ENCODE data around the gene MMRN2. TPM values are rescaled to one million over a fixed set of nuclear protein-coding genes. Genes with fewer than 3 reads are reported as not detected.

Gene MMRN2
- total RNA-seq, 1 experiment from 2014 or later, result 1.9 TPM

DNA sequence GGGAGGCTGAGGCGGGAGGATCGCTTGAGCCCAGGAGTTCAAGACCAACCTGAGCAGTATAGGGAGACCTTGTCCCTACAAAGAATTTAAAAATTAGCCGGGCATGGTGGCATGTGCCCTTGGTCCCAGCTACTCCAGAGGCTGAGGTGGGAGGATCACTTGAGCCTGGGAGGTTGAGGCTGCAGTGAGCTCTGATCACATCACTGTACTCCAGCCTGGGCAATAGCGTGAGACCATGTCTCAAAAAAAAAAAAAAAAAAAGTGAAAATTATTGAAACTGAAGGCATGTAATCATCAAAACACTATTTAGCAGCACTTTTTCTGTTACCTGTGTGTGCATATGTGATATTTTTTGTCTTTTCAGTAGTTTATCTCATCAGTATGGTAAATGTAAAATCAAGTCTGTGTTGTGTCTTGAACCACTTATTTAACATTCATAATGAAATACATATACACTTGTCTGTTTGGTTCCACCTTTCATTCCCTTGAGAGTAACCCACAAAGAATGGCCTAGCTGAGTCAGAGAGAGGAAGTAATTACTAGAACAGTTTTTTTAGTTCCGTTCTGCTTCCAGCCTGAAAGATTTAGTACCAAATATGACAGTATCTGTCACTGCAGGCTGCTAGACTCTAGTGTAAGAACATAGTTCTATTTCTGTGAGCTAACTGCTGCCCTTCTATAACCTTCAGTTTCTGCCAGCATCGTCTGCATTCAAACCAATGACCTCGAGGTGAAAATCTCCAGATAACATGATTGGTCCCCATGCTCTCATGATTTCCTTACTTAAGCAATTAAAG is 68.6 kb downstream of the MMRN2 start:
- peak; percentile 79 for DNase-seq (ENCODE audit: low read depth)

Other genes with a start within 250 kb of the MMRN2 start
- gene BMPR1A, start 201.0 kb downstream of the MMRN2 start, total RNA-seq (2014; rRNA removed), result 27.0 and 28.8 TPM in 2 replicates
- 4.4 and 5.0 TPM in 2 replicates for gene SNCG, start 984 bp upstream of the MMRN2 start, total RNA-seq (2014; rRNA removed)
- gene ADIRF, start 10.9 kb upstream of the MMRN2 start, total RNA-seq (2014; rRNA removed), result 2.5 and 3.2 TPM in 2 replicates
- gene FAM25A, start 62.7 kb upstream of the MMRN2 start, total RNA-seq (2014; rRNA removed), result not detected in 2 replicates
- gene GLUD1, start 137.2 kb upstream of the MMRN2 start, total RNA-seq (2014; rRNA removed), result 194 and 203 TPM in 2 replicates
- 30.0 and 32.4 TPM in 2 replicates for gene SHLD2, start 137.6 kb upstream of the MMRN2 start, total RNA-seq (2014; rRNA removed)

Data from LHCN-M2 (cell line).